Activated CD8-positive, alpha-beta memory T cell treated with anti-CD3 and anti-CD28 coated beads for 24 hours (primary cell): Measurements from ENCODE around the gene FTCDNL1.

Experiments used
- DNase-seq: peaks from one replicate; pipeline ENCODE4 v3.0.0-alpha.2; 2020

The FTCDNL1 gene

DNA sequence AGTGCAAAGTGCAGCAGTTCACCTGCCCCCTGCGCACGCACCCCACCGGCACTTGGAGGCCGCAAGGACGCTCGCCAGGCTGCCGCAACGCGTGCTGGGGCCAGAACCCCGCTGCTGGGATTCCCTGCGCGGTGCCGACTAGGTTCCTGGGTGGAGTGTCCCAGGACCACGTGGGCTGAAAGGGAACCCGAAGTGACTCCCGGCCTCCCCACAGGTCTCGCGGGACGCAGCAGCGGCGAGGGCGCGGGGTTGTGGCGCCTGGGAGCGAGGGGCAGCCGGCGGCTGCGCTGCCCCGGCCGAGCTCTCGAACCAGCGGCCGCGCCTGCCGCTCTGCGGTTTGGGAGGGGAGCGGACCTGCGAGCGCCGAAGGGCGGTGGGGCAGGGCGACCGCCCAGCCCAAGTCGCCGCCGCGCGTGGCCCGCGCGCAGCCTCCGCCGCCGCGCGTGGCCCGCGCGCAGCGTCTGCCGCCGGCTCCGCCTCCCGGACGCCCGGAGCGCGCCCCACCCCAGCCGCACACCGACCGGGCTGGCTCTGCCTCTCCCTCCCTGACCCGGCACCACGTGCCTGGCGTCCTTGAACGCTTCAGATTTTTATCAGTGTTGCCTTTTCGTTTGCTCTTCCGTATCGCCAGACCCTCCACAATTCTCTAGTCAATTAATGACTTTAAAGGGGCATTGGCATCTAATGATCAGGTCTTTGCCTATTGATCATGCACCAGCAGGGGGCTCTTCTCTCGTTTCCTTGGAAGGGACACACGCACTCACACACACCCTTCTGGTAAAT is at the start of gene FTCDNL1:
FTCDNL1 (minus strand) TSS at position 475 of the 783 bp plus-strand sequence. CDS start 2,230 bp downstream, outside the sequence.
- DNase-seq = peak; percentile 86

DNA sequence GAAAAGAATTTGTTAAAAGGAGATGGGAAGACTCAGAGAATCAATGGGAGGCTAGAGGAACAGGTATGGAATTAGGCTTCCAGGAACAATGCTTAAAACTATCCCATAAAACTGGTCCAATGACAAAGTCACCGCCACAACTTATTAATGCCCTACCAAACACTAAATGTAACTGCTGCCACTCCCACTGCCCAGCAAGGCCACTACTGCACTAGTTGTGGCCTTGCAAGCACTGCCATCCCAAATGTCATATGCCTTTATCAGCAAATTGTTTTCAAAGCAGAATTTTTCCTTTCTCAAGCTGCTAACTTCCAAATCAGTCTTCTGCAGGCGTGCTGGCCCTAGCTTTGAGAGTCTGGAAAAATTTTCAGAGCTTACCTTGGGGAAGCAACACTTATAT is 45.6 kb upstream of the FTCDNL1 start:
- no peak for DNase-seq

GRCh38 chr2:199895406-199895805 is 44.4 kb upstream of the FTCDNL1 start:
- DNase-seq = no peak

- no peak for DNase-seq
Observed at GRCh38 chr2:199883474-199884212, 32.7 kb upstream of the FTCDNL1 start.

- no peak for DNase-seq
Observed at GRCh38 chr2:199882667-199883066, 31.7 kb upstream of the FTCDNL1 start.

DNA sequence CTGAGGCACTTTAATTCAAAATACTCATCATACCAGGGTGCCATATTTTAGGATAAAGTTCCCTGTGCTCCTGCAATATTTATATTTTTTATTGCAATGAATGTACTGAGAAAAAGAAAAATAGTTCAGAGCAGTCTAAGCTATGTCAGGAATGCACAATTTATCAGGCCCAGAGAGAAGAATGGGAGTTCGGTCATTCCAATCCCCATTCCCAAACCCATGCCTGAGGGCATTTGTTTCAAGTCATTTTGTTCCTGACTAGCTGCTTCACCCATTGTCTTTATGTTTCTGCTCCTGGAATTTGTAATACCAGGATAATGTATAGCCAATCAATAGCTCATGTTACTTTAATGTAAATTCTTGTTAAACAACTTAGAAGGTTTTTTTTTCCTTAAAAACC is 24.4 kb upstream of the FTCDNL1 start:
- no peak for DNase-seq

DNA sequence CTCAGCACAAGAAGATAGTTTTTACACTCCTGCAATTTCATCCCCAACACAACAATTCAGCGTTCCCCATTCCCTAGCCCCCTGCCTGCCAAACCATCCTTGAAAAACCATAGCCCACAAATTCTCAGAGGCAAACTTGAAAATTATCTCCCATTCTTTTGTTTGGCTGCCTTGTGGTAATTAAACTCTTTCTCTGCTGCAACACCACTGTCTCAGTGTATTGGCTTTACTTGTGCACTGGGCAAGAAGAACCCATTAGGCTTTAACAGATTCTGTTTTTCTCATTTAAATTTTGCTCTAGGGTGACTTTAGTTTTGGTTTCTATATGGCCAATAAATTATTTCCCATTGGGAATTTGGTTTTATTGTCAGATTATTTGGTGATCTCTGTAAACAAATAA is 23.2 kb upstream of the FTCDNL1 start:
- no peak for DNase-seq

DNA sequence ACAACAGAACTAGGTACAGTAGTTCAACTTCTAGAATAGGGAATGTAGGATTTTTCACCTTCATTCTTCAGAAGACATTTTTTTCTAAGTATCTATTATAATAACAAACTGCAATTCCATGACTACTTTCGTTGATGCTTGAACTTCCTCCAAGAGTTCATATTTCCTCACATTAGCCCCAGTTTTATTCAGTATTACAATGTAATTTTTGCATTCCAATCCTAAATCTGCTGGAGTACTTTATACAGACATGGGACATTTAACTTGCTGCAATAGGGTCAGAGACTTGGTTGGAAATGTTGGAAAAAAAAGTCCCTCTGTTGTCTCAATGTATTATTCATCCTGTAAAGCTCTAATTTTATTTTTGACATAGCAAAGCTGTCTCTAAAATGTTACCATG is 19.6 kb upstream of the FTCDNL1 start:
- DNase-seq = no peak

DNA sequence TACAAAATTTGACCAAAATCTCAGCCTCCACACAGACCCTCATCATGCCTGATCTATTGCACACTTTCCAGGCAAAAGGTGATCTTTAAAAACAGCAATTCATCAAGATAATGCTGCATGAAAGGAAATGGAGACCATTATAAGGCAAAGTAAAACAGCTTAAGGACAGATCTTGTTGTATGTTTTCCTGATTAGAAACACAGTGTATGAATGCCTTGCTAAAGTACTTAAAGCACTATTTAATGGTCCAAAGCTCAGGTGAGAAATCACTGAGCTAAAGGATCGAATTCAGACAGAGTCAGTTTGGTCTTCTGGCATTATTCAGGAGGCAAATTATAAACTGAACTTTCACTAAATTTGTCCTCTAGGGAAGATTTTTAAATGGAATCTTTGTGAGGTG is 18.7 kb upstream of the FTCDNL1 start:
- no peak for DNase-seq

DNA sequence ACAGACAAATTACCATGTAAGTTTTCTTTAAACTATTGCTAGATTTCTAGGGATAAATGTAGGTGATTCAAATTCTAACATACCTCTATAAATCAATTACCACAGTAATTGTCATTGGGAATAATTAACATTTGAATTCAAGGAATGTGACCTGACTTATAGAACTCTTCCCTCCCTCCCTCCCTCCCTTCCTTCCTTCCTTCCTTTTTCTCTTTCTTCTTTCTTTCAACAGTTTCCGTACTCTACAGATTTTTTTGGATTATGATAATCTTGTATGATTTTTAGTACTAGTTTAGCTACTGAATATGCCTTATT is 18.2 kb upstream of the FTCDNL1 start:
- no peak for DNase-seq

DNA sequence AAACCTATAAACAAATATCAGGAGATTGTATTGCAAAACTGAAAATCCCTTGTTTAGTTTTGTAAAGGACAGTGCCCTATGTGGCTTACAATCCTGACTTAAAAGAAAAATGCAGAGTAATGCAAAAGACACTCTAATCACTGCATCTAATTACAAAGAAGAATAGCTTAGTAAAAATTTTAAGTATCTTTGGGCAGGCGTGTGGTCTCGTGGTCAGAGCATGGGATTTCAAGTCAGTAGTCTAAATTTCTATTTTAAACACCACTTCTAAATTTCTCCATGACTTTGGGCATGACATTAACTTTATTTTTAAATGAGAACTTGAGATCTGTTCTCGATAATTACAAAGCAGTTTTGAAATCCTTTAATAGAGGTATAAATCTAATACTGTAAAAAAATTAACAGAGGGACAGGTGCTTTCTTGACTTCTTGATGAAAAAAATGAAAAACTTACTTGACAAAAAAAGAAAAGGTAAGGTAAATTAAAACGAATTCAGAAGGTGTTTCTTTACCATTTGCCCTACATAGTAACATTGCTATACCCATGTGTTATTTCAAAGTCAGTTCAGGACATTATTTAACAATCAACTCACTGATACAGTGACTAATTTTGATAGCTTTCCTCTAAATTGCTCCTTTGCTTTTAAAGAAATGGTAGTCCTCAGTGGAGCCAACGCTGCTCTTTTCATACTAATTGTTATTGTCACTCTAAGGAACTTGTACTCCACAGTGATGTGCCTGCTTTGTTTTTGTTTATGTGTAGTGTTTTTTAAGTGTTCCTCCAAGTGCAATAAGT is 17.6 kb upstream of the FTCDNL1 start:
- DNase-seq = no peak

- no peak for DNase-seq
Observed at GRCh38 chr2:199865905-199866304, 14.9 kb upstream of the FTCDNL1 start.

GRCh38 chr2:199862788-199863187 is 11.8 kb upstream of the FTCDNL1 start:
- no peak for DNase-seq

DNA sequence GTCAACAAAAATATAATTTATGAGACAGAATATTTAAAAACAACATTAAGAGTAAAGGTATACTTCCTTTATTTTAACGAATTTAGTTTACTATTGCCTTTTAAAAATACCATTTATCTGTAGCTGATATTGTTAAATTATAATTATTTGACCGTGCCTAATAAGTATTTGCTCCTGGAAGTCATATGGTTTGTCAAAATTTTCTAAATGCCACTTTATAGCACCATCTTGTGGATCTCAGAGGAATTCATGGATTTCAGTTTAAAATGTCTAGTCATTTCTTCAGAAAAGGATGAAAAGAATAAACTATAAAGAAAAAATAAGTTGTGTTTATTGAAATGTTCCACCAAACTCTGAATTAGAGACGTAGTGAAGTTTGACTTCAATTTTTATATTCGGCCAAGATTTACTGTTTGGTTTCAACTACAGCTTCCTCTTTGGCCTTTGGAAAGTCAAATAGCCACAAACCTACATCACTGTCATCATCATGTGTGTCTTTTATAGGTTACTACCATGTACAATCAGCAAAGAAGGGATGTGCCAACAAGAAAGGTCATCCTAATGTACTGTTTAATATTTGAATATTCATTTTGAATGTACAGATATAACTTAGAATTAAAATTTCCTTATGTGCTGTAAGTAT is 10.3 kb upstream of the FTCDNL1 start:
- no peak for DNase-seq

GRCh38 chr2:199855812-199856211 is 4.8 kb upstream of the FTCDNL1 start:
- no peak for DNase-seq

DNA sequence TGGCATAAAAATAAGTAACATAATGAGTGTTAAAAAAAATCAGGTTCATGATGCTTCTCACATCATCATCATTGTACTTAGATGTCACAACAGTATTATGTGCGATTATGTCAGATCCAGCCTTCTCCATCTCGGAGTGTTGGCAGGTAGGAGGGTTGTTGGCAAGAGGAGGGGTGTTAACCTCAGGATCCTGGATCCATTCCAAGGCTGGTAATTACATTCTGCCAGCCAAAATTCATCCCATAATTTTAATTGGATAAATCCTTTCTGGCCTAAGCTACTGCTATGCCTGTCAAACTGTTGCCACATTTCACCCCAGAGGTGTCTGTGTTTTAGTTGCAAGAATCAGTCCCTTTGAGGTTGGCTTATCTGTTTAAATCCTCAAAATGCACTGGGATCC is 891 bp upstream of the FTCDNL1 start:
- no peak for DNase-seq

DNA sequence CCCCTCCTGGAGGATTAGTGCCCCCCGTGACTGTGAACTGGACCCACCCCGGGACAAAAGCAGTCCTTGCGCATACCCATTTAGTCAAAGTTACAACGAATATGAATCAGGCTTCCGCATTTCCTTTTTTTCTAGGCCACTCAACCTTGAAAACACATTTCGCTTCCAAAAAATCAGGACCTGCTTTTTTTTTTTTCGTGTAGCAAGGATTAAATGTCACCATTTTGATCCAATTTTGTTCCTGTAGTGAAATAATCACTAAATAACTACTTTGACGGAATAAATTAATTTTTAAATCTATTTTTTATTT is 464 bp upstream of the FTCDNL1 start:
- no peak for DNase-seq

DNA sequence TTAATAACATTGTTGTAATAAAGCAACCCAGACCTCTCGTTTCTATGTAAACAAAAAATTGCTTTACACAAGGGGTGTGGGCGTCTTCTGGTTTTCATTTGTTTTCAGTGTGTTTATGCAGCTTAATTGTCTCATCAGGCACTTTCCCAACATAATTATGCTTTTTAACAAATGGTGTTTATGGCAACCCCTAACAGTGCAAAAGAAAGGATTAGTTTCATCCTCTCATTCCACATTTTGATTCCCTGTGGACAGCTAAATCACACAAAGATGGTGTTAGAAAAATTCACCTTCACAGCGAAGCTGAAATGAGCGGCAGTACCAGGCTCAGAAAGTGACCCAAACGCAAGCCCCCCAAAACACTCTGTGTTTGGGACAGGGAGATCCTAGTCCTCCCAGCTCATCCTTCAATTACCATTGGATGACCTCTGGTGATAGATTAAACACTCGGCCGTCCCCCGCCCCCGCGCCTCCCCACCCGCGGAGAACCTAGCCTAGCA is 724 bp downstream of the FTCDNL1 start:
- DNase-seq = no peak

- no peak for DNase-seq
Observed at GRCh38 chr2:199848389-199849130, 2.4 kb downstream of the FTCDNL1 start.

GRCh38 chr2:199847181-199847864 is 3.7 kb downstream of the FTCDNL1 start:
- DNase-seq = no peak

- DNase-seq = no peak
Observed at GRCh38 chr2:199842631-199843395, 8.2 kb downstream of the FTCDNL1 start.
